Left lobe of liver (tissue), 2 donors: ENCODE measurements around the gene LIF. TPM values are rescaled to one million over a fixed set of nuclear protein-coding genes. Genes with fewer than 3 reads are reported as not detected.
A peak's percentile ranks its signal among the peaks of the same experiment; 100 is the strongest.
"Not testable (repeated sequence)": the region's sequence is repeated elsewhere in the genome, so short reads cannot be mapped to it uniquely, and the experiment has no call there.

Source experiments
- ATAC-seq: fragments of 200-7000 bp; cut with Tn5 transposase; one replicate; pipeline ENCODE4 v1.9.1; 2020; ENCODE audit warnings: mild to moderate bottlenecking, moderate library complexity
- DNase-seq: peaks from one replicate; pipeline ENCODE4 v3.0.0-alpha.2; 2020; ENCODE audit warnings: low spot score
- total RNA-seq: library from RNA; stranded (reverse); gene quantifications from one replicate; pipeline ENCODE4 v1.2.1, GENCODE V29; 2021
- donor health status: DM: no; HTN: no; CAD: no; lungs with moderate emphysema.
- donor health status: DM: no; HTN: yes; CAD: no.

LIF gene
- total RNA-seq, 1 donor from 2014 or later = 0.38 TPM

DNA sequence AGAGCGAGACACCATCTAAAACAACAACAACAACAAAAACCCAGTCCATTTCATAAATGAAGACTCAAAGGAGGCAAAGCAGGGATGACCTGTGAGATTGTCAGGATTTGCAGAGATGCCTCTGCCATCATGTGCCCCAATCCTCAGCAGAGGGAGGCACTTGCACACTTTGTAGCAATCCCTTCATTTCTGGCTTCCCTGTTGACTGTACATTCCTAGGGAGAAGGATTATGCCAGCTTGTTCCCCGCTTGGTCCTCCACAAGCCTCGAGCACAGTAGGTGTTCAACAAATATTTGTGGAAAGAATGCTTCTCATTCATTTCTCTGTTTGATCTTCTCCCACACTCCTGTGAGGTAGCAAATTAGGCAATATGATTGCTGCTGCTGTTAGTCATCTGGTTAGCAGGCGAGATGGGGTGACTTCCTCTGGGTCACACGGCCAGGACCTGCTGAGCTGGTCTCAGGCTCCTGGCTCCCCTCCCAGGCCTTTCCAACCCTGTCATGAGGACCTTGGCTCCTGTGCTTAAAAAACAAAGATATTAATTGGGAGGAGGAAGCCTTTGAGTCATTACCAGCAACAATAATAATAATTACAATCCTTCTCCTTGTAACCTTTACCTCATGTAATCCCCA, 34.1 kb downstream of the LIF start:
- ATAC-seq (peak; percentile 65), DNase-seq (no peak)

DNA sequence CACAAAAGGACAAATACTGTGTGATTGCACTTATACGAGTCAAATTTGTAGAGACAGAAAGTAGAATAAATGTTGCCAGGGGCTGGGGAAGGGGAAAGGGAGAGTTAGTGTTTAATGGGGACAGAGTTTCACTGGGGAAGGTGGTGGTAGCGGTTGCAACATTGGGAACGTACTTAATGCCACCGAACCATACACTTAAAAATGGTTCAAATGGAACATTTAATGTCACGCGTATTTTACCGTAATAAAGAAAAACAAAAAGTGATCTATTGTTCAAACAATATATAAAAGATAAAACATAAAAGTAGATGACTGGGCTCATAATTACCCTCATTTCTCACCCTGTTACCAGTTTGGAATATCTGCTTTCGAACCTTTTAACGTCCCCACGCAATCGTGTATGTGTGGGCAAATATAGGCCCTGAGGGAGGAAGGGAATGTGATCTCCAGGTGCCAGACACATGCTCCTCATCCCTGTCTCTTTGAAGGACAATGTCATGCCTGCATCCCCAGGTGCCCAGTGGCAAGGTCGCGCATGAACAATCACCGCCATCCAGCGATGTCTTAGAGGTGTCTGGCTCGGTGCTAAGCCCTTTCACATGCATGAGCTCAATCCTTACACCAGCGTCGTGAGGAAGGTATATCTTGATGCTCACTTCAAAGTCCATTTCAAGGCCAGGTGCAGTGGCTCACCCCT, 35.3 kb downstream of the LIF start:
- ATAC-seq (no peak), DNase-seq (no peak)

DNA sequence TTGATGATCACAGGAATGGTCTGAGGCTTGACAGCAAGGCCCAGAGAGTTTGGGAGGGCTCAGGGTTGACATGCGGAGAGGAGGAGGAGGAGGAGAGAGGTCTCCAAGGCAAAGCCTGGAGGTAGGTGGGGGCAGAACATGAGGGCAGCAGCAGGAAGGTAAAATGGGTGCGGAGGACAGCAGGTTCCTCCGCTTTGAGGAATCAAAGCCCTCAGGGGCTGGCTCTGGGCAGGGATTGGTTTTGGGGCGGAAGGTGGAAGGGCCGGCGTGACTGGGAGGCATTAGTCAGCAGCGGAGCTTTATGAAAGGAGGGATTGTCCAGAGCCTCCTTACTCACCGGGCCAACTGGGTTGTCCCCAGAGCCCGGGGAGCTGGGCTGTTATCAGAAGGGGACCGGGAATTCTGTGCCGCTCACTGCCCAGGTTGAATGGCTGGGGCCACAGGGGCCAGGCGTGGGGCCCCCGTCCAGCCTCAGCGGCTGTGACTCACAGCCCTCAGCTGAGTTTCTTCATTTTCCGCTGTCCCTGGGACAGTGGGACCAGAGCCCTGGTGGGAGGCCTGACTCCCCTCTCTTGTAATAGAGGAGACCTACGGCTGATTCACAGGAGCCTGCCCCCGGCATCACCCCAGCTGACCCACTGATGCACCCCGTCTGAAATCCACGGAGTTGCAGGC, 36.2 kb downstream of the LIF start:
- ATAC-seq (no peak), DNase-seq (no peak)

DNA sequence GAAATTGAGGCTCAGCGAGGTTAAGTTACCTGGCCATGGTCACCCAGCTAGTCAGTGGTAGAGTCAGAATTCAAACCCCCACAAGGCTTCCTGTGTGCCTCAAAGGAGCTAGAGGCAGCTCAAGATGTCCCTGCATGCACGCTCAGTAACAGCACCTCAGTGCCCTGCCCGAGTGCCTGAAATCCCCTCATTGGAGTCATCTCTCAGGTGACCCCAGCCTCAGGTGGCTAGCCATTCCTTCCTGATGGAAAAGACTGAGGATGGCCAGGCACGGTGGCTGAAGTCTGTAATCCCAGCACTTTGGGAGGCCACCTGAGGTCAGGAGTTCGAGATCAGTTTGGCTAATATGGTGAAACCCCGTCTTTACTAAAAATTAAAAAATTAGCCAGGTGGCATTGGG, 36.9 kb downstream of the LIF start:
- DNase-seq = no peak
- ATAC-seq = no peak

DNA sequence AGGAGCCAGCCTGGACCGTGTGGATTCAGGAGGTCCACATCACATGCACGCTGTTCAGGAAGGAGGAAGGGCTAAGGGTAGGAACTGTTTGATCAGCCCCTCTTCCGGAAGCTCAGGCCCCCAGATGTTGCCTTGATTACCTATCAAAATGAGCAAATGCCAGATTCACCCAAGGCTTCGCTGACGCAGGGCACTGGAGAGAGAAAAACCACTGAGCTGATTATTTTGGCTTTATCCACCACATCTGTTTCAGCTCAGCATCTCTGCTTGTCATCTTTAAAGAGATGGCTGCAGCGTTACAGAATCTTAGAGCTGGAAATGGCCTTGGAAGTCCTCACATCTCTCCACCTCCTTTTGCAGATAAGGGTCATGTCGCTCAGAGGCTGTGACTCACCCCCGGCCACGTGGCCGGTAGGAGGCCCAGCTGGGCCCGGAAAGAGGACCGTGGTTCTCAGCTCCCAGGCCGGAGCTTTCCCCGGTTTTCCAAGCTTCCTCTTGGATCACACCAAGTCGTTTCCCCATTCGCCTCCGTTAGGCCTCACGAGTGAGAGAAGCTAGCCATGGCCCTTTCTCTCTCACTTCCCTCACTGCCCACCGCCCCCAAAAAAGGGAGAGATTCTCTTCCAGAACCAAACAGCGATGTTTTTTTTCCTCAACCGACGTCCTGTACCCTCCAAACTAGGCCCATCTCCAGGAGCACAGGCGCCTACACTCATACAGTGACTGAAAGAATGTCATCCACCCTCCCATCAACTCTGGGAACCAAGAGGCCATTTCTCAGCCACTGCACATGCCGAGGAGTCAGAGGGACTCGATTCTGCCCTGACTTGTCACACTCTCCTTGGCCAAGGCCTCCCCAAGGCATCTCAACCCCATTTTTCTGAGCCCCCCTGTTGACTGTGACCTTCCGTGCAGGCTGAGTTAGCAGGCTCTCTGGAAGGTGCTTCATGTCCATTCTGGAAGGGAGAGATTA, 37.6 kb downstream of the LIF start:
- ATAC-seq (peak; percentile 51), DNase-seq (no peak)

DNA sequence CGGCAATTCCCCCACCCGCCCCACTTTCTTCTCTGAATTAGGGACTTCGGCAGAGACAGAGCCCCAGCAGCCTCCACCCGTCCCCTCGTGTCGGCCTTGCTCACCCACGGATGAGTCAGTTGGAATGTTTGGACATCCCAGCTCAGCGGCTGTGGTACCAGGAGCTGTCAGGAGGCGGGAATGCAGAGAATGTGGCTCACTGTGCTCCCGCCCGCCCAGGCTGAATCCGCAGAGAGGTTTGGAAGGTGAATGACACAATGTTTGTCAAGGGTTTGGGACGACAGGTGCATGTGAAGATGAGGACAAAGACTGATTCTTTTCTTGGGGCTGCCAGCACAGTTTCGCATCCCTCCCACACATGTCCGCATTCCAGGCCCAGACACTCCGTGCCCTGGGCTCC, 39.6 kb downstream of the LIF start:
- no peak for DNase-seq
- no peak for ATAC-seq

DNA sequence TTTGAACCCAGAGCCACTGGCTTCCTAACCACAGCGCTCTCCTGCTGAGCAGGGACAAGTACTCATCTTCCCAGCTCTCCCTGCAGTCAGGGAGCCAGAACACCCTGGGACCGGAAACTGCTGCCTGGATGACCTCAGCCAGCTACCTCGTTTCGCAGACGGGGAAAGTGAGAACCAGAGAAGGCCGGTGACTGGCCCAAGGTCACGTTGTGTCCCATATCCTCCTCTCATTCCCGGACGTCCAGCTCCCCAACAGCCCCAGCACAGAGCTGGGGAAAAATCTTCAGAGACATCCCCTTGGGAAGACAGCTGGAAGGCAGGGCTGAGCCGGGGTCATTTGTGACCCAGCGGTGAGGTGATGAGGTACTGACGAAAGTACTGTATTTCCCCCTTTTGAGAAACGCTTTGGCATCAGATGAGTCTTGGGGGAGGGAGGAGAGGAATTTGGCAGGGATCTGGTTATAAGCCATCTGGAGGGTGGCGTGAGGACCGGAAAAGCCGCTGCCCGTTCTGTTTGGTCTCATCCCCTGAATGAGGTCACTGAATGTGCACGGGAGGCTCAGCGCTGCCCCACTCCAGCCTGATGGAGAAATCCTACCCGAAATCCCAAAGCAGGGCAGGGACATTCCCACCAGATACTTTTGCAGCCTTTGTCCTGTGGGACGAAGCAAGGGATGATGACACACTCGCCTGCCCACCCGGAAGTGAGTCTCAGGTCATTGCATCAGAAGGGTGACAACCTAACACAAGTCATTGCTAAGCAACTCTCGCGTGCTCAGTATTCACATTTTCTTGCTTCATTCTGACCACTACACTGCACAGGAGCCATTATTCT, 41.1 kb downstream of the LIF start:
- DNase-seq = no peak

DNA sequence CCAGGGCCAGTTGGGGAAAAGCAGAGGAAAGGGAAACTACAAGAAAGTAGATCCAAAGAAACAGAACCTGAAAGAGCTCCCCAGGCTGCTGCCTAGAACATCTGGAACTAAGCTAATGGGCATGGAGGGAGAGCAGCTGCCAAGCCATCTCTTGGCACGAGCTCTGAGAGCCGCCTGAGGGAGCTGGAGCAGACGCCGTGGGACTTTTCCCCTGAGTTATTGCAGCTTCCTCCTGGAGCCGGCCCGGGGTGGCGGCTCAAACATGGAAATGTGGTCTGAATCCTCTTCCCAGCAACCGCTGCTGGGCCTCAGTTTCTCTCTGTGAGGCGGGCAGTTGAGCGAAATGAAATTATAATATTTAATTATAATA, 41.8 kb downstream of the LIF start:
- ATAC-seq = peak; percentile 17
- no peak for DNase-seq

More for the DNA sequence above, 41.1 kb downstream of the LIF start:
- ATAC-seq = no peak

DNA sequence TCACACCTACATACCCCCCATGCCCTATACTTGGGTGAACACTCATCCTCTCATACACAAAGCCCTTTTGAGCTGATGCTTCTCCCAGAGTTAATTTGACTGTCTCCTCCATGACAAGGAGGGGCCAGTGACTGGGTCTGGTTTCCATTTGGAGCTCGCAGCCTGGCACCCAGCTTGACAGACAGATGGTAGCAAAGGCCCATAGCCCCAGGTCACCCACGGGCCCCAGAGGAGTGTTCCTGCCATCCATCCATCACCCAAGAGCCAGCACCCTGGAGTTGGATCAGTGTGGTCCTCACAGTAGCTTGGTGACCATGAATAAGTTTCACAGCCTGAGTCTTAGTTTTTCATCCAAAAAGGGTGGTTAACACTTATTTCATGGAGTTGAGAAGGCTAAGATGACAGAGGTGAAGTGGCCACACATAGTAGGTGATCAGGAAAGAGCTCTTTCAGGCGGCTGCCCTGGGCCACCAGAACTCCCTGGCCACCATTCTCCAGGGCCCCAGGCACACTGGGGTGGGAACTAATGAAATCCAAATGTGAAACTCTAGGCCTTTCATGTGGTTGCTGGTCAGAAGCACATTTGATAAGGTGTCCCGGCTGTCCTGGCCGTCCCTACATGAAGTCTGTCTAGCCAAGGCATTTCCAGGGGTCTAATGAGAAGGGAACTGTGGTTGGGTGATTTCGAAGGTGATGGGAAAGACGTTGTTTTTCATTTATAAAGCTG, 42.4 kb downstream of the LIF start:
- DNase-seq = no peak

DNA sequence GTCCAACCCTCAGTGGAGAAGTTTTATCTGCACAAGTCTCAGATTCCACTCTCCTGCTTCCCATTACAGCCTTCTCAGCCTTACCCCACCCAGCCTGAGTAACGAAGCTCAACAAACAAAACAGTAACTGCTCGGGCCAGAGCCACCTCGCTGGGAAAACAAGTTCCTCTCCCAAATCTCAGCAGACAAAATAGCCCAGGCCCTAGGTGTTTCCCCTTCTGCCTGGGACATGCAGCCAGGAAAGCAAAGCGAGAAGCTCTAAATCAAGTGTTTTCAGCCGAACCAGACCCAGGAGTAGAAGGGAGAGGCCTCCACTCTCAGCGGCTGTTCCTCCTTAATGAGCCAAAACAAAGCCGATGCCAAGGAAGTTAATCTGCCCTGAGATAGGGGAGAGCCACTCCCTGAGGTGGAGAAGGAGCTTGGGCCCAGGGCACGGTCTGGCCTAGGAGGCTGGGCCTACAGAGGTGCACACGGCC, 44.0 kb downstream of the LIF start:
- DNase-seq (no peak), ATAC-seq (no peak)

More for the DNA sequence above, 42.4 kb downstream of the LIF start:
- ATAC-seq = no peak

DNA sequence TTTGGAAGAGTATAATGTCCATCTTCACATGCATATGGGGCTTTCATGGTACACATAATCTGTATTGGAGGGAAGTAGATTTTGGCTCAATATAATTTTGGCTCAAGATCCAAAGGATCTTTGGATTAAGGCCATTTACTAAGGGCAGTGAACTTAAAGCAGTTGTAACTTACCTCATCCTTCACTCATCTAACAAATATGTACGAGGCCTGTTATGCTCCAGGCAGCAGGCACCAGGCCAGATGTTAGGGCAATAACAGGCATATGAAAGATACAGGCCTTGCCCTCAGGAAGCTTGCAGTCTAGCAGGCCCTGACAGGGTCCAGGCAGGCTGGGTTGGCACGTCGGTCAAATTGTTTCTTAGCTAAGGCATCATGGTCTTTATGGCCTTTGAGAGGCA, 44.6 kb downstream of the LIF start:
- no peak for ATAC-seq
- DNase-seq = no peak

DNA sequence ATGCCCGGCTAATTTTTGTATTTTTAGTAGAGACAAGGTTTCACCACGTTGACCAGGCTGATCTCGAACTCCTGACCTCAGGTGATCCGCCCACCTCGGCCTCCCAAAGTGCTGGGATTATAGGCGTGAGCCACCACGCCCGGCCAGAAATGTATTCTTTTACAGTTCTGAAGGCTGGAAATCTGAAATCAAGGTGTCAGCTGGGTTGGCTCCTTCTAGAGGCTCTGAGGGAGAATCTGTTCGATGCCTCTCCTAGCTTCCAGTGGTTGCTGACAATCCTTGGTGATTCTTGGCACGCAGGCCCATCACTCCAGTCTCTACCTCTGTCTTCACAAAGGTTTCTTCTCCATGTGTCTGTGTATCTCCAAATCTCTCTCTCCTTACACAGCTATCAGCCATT, 45.7 kb downstream of the LIF start:
- DNase-seq, ATAC-seq: not testable (repeated sequence)

DNA sequence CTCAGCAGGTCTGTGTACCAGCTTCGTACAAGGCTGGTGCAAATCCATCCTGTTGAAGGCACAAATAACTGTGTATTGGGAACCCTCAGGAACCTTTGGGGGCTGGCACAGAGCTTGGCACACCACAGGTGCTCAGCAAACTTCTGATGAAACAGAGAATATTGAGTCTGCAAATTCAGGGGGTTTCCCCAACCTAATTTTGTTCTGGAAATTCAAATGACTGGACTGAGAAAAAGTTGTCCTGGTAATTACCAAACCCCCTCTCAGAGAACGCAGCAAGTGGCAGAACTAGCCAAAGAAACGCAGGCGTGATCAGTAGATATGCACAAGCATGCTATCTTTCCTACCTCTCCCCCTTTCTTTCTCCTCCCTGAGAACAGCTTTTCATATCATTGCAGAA, 47.6 kb downstream of the LIF start:
- DNase-seq = peak; percentile 7
- ATAC-seq = no peak

DNA sequence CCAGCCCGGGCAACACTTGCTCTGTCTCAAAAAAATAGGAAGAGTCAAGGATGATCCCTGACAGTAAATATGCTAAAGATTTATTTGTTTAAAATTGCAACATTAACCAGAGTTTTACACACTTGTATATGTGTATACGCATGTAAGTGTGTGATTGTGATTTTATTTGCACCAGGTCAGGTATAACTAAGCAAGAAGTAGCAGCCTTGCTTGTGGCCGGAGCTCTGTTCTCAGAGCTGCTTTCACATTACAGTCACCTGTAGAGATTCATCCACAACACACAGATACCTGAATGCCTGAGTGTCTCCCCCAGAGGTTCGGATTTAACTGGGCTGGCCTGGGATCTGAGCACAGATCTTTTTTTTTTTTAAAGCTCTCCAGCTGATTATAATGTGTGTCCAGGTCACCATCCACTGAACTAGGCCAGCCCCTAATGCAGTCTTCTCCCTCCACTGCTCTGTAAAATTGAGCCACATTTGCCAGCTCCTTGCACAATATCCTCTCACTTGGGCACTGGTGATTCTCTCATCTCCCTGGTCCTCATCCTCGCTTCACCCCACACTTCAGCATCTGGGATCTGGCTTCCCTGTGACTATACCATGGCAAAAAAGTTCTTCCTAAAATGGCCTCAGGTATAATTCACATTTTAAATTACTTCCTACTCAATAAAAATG, 48.3 kb downstream of the LIF start:
- DNase-seq = peak; percentile 18
- no peak for ATAC-seq

DNA sequence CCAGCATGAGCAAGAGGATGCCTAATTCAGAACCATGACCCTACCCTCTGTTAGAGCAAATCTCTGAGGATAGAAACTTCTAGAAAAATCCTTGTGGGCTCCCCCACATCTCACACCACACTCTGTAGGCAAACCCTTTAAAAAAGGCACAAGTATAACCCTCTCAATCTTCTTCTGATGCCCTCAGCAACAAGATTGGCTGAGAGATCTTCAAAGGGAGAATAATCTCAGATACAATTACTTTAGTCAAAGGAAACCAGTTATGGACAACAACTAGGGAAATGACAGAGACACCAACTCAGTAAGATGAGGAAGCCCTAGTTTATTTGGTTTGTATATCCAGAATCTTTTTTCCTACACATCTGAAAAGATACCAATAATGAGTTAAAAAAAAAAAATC, 49.2 kb downstream of the LIF start:
- ATAC-seq = no peak
- no peak for DNase-seq

DNA sequence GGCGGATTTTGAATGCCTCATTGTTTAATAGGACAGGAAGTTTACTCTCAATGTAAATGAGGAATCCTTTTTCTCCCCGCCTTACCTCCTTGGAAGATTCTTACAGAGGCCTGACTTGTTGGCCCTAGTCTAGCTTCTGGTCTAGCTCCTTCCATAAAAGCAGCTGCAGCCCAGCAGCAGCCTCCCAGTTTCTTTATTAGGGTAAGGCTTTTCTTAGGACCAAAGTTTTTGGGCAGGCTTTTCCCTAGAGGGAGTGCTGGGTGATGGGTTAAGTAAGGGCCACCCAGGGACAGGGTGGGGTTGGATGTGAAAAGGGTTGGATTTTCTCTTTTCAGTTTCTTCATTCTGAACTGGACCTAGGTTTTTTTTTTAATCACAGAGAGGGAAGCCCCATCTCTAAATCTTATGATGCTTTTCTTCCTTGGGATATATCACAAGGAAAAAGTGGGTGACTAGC, 49.7 kb downstream of the LIF start:
- ATAC-seq = no peak
- DNase-seq = peak; percentile 29

DNA sequence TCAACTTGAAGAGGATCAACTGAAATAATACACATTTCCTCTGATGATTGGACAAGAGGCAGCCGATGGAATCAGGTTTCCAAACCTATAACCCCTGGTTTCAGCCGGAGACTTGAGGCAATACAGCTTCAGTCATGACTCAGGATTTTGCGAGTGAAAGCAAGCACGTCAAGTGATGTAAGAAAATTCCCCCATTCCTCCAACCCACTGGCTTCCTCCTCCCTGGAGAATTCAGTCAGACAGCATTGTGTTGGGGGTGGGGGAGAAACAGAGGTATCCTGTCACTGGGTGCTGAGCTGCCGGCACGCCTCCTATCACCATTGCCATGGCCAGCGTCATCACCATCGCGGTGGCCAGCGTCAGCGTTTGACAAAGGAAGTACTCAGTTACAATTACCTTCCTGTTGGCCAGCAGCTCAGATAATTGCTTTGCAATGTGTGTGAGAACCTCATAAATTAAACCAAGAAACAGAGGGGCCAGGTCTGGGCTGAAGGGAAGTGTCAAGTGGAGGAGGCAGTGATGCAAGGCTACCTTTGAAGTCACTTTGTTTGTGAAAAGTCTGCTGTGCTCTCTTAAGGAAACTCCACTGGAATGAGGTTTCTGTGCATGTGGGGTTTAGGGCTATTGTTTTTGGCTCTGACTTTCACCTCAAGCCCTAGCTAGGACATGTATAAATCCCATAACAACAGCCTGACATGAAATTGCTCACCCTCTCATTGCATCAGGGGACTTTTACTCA, 50.2 kb downstream of the LIF start:
- ATAC-seq (peak; percentile 69), DNase-seq (no peak)
